Neural cell (in vitro differentiated cells): ENCODE data around the gene TAOK3. TPM values are rescaled to one million over a fixed set of nuclear protein-coding genes. Genes with fewer than 3 reads are reported as not detected.

Experiments
- polyA plus RNA-seq: library from polyadenylated mRNA; depleted of rRNA; stranded (reverse); fragments of >200 nt; gene quantifications from 2 replicates; pipeline ENCODE4 v1.2.3, GENCODE V29; 2014

TAOK3 gene
- polyA plus RNA-seq, 1 donor from 2014 or later: 148 TPM

Other genes starting within 250 kb of the TAOK3 start
- gene PEBP1, start 236.8 kb downstream of the TAOK3 start, polyA plus RNA-seq: 702 and 777 TPM in 2 replicates
- 59.1 and 67.9 TPM in 2 replicates for gene SUDS3, start 3.6 kb upstream of the TAOK3 start, polyA plus RNA-seq